GM23338 (cell line): ENCODE results near the gene CHST14. TPM values are rescaled to one million over a fixed set of nuclear protein-coding genes. Genes with fewer than 3 reads are reported as not detected.

Experiments
- CREB1 ChIP-seq: fragments of 250-450 bp; sonication (Bioruptor Pico); IDR thresholded peaks from 2 replicates; pipeline ENCODE4 v1.5.0; 2020; ENCODE audit warnings: low read depth, mild to moderate bottlenecking, moderate library complexity
- EZH2phosphoT487 ChIP-seq: fragments of 200-600 bp; sonication (generic); IDR thresholded peaks from one replicate; pipeline ENCODE4 v1.8.1; 2018; ENCODE audit warnings: antibody characterized with exemption; ENCODE audit not compliant: unreplicated experiment
- REST ChIP-seq: IDR thresholded peaks from one replicate; pipeline ENCODE4 v1.6.1; 2018; ENCODE audit warnings: antibody characterized with exemption; ENCODE audit not compliant: unreplicated experiment
- ZNF114 ChIP-seq: fragments of 250-450 bp; sonication (Bioruptor Pico); IDR thresholded peaks from 2 replicates; pipeline ENCODE4 v1.5.0; 2020; ENCODE audit warnings: mild to moderate bottlenecking, moderate library complexity
- ZNF331 ChIP-seq: fragments of 250-450 bp; sonication (Bioruptor Pico); IDR thresholded peaks from 2 replicates; pipeline ENCODE4 v1.5.0; 2020; ENCODE audit warnings: low read depth, mild to moderate bottlenecking, moderate library complexity
- ZNF462 ChIP-seq: fragments of 250-450 bp; sonication (Bioruptor Pico); IDR thresholded peaks from 2 replicates; pipeline ENCODE4 v1.5.0; 2020; ENCODE audit warnings: mild to moderate bottlenecking, moderate library complexity
- polyA plus RNA-seq: library from polyadenylated mRNA; unstranded; fragments of >200 nt; fragmentation: Nextera tagmentation; extraction: Ambion mirVana; gene quantifications from 2 replicates; pipeline ENCODE4 v1.2.1, GENCODE V29; 2016
- total RNA-seq: library from RNA; depleted of rRNA; stranded (reverse); fragments of >200 nt; shearing (Covaris generic); gene quantifications from 2 replicates; pipeline ENCODE4 v1.2.3, GENCODE V29; 2014

Gene CHST14
- total and polyA plus RNA-seq, 2 experiments from 2014 or later = 8.4 to 15.6 TPM

GRCh38 chr15:40456738-40457137, 14.0 kb upstream of the CHST14 start (continued):
- TF ChIP-seq REST (no peak), ZNF331 (no peak), ZNF114 (no peak), ZNF462 (no peak), CREB1 (CRISPR knock-in tag) (no peak), EZH2phosphoT487 (no peak)
